Measurements from ENCODE around the gene OLFM1.

OLFM1 gene

GRCh38 chr9:135051316-135052038, 36.0 kb upstream of the OLFM1 start:
- no peak overlapping the region for H3K4me3 ChIP-seq (replicated peaks; ENCODE audit: insufficient read depth, low read length)

GRCh38 chr9:135053133-135053532, 34.3 kb upstream of the OLFM1 start:
- peak in 1 of 2 experiments; percentile 36 for DNase-seq (ENCODE audit: low read depth in 1 of 2, low spot score in 1 of 2)
- H3K27me3 ChIP-seq (ENCODE audit: insufficient read depth, poor library complexity, severe bottlenecking): no peaks in the 10 kb centered on the region
- peak; percentile 92 for TF ChIP-seq SPI1 (IDR thresholded peaks at IDR 0.05; ENCODE audit: borderline replicate concordance, low read depth)
- TF ChIP-seq REST (IDR thresholded peaks at IDR 0.05; ENCODE audit: insufficient replicate concordance, low read depth): no peak
- H3K27ac ChIP-seq (replicated peaks): no peak overlapping the region
- no peak overlapping the region for H3K4me3 ChIP-seq (replicated peaks; ENCODE audit: insufficient read depth, low read length)

More at GRCh38 chr9:135051316-135052038, 36.0 kb upstream of the OLFM1 start:
- no peaks in the 10 kb centered on the region for H3K27me3 ChIP-seq (ENCODE audit: insufficient read depth, poor library complexity, severe bottlenecking)
- no peak for TF ChIP-seq GABPA (IDR thresholded peaks at IDR 0.05; ENCODE audit: low read depth)
- TF ChIP-seq POLR2AphosphoS5 (IDR thresholded peaks at IDR 0.05; ENCODE audit: low read depth): no peak
- TF ChIP-seq SPI1 (IDR thresholded peaks at IDR 0.05; ENCODE audit: borderline replicate concordance, low read depth): no peak
- no peak for TF ChIP-seq CTCF (IDR thresholded peaks at IDR 0.05; ENCODE audit: insufficient read depth, low read length)
- TF ChIP-seq REST (IDR thresholded peaks at IDR 0.05; ENCODE audit: insufficient replicate concordance, low read depth): no peak
- DNase-seq (ENCODE audit: low read depth in 1 of 2, low spot score in 1 of 2): no peak
- no peak overlapping the region for H3K27ac ChIP-seq (replicated peaks)

- Histone ChIP-seq H3K27me3 (ENCODE audit: insufficient read depth, poor library complexity, severe bottlenecking) (no peaks in the 10 kb centered on the region), H3K27ac (replicated peaks) (no peak overlapping the region), H3K4me3 (replicated peaks; ENCODE audit: insufficient read depth, low read length) (no peak overlapping the region)
- TF ChIP-seq SPI1 (IDR thresholded peaks at IDR 0.05; ENCODE audit: borderline replicate concordance, low read depth) (no peak), CTCF (IDR thresholded peaks at IDR 0.05; ENCODE audit: insufficient read depth, low read length) (no peak)
- DNase-seq (ENCODE audit: low read depth in 1 of 2, low spot score in 1 of 2): no peak
Measured at GRCh38 chr9:135055181-135055580, 32.3 kb upstream of the OLFM1 start.

GRCh38 chr9:135056541-135056940, 30.9 kb upstream of the OLFM1 start:
- Histone ChIP-seq H3K27ac (replicated peaks) (no peak overlapping the region), H3K27me3 (ENCODE audit: insufficient read depth, poor library complexity, severe bottlenecking) (no peaks in the 10 kb centered on the region), H3K4me3 (replicated peaks; ENCODE audit: insufficient read depth, low read length) (no peak overlapping the region)
- DNase-seq (ENCODE audit: low read depth in 1 of 2, low spot score in 1 of 2): no peak
- TF ChIP-seq SPI1 (IDR thresholded peaks at IDR 0.05; ENCODE audit: borderline replicate concordance, low read depth) (no peak), REST (IDR thresholded peaks at IDR 0.05; ENCODE audit: insufficient replicate concordance, low read depth) (no peak), CTCF (IDR thresholded peaks at IDR 0.05; ENCODE audit: insufficient read depth, low read length) (no peak), POLR2AphosphoS5 (IDR thresholded peaks at IDR 0.05; ENCODE audit: low read depth) (no peak), GABPA (IDR thresholded peaks at IDR 0.05; ENCODE audit: low read depth) (no peak)

Data from HL-60 (cell line).